Panc1 (cell line): ENCODE results near the gene RAD21L1.

ENCODE experiments used
- CTCF ChIP-seq: fragments of 450-650 bp; IDR thresholded peaks from 2 replicates; pipeline ENCODE4 v1.5.1; 2017; ENCODE audit warnings: mild to moderate bottlenecking
- POLR2AphosphoS5 ChIP-seq: IDR thresholded peaks from 2 replicates; pipeline ENCODE4 v1.6.1; 2012; ENCODE audit warnings: mild to moderate bottlenecking, low read depth, low read length, moderate library complexity
- REST ChIP-seq, 2 experiments: IDR thresholded peaks; 2 replicates each; pipeline ENCODE4 v1.6.1; 2011 to 2012; ENCODE audit warnings: low read depth in 2 of 2, control low read depth in 1 of 2, low read length in 1 of 2, mild to moderate bottlenecking in 1 of 2, moderate library complexity in 1 of 2; ENCODE audit not compliant: insufficient read depth in 1 of 2

- TF ChIP-seq CTCF (no peak), REST (IDR thresholded peaks at IDR 0.05; ENCODE audit: insufficient read depth in 1 of 2, low read depth in 2 of 2, low read length in 1 of 2) (no peak), POLR2AphosphoS5 (no peak)
Measured at GRCh38 chr20:1275919-1276318, 50.1 kb downstream of the RAD21L1 start.
